ENCODE data around the gene THAP7.
"Not testable (repeated sequence)": the region's sequence is repeated elsewhere in the genome, so short reads cannot be mapped to it uniquely, and the experiment has no call there.

The THAP7 gene, protein sequence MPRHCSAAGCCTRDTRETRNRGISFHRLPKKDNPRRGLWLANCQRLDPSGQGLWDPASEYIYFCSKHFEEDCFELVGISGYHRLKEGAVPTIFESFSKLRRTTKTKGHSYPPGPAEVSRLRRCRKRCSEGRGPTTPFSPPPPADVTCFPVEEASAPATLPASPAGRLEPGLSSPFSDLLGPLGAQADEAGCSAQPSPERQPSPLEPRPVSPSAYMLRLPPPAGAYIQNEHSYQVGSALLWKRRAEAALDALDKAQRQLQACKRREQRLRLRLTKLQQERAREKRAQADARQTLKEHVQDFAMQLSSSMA

GRCh38 chr22:21001601-21002325, at the start of gene THAP7:
Gene THAP7 (minus strand): TSS chr22:21002118. CDS start chr22:21001911, 207 bp downstream.
- peak; percentile 94 for DNase-seq (ENCODE audit: low read depth)

- DNase-seq (ENCODE audit: low read depth), result no peak
These were observed 49.4 kb upstream of the THAP7 start for GRCh38 chr22:21051145-21051830.

DNA sequence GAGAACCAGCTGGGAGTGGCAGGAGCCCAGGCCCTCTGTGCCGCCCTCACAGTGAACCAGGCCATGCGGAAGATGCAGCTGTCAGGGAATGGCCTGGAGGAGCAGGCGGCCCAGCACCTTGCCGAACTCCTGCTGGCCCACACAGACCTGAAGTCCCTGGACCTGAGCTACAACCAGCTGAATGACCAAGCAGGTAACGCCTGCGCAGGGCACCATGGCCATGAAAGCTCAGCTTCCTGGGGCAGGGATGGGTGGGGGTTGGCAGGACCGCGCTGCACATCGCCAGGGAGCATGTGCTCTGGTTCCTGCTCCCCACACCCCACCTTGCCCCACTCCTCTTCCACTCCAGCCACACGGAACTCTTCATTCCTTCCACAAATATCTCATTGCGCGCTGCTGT, 47.0 kb upstream of the THAP7 start:
- not testable (repeated sequence) for DNase-seq (ENCODE audit: low read depth)

DNA sequence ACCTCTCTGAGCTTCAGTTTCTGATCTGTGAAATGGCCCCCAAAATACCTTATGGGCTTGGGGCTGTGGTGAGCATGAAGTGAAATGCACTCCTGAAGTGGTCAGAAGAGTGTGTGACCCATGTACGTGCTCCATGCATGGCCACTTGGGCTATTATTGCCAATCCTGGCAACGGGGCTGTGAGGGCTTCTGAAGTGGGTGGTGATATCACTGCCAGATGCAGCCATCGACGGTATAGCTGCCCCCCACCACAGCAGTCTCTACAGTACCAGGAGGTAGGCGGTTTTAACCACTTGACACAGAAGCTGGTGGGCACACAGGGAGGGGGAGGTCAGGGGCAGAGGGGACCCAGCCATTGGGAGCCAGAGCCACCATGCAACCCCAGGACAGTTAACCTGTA, 46.5 kb upstream of the THAP7 start:
- DNase-seq (ENCODE audit: low read depth), result not testable (repeated sequence)

- DNase-seq (ENCODE audit: low read depth), result no peak
These were observed 45.8 kb upstream of the THAP7 start for GRCh38 chr22:21047730-21048129.

GRCh38 chr22:21047035-21047661, 45.2 kb upstream of the THAP7 start:
- no peak for DNase-seq (ENCODE audit: low read depth)

GRCh38 chr22:21045585-21046294, 43.8 kb upstream of the THAP7 start, which contains the start of gene LRRC74B:
Gene LRRC74B (plus strand): TSS chr22:21045946. CDS start chr22:21045987, 41 bp downstream.
- peak; percentile 45 for DNase-seq (ENCODE audit: low read depth)

- no peak for DNase-seq (ENCODE audit: low read depth)
These were observed 43.1 kb upstream of the THAP7 start for GRCh38 chr22:21044931-21045584.

DNA sequence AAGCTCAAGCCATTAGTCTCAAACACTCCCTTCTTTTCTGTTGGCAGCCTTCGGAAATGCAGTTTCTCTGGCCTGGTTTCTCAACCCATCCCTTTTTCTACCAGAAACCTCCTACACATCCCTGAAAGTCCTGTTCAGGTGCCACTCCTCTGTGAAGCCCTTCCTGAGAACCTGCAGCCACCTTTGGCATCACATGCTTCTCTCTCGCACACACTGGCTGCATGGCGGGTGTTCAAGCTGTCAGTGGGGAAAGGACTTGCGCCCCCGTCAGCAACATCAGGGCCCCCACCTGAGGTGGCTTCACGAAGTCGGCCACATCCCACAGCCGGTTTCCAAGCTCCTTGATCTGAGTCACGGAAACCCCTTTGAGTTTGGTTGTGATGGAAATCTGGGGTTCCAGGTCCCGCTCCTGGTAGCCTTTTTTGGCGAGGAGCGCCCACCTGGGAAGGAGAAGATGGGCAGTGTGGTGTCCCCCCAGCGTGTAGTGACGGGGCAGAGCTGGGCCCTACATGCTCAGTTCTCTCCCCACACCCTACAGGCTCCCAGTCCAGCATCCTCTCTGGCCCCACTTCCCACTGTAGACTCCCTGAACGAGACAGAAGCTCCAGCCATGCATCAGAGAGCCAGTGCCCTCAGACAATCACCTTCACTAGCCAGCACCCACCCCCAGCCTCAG, 42.1 kb upstream of the THAP7 start:
- DNase-seq (ENCODE audit: low read depth), result no peak

DNA sequence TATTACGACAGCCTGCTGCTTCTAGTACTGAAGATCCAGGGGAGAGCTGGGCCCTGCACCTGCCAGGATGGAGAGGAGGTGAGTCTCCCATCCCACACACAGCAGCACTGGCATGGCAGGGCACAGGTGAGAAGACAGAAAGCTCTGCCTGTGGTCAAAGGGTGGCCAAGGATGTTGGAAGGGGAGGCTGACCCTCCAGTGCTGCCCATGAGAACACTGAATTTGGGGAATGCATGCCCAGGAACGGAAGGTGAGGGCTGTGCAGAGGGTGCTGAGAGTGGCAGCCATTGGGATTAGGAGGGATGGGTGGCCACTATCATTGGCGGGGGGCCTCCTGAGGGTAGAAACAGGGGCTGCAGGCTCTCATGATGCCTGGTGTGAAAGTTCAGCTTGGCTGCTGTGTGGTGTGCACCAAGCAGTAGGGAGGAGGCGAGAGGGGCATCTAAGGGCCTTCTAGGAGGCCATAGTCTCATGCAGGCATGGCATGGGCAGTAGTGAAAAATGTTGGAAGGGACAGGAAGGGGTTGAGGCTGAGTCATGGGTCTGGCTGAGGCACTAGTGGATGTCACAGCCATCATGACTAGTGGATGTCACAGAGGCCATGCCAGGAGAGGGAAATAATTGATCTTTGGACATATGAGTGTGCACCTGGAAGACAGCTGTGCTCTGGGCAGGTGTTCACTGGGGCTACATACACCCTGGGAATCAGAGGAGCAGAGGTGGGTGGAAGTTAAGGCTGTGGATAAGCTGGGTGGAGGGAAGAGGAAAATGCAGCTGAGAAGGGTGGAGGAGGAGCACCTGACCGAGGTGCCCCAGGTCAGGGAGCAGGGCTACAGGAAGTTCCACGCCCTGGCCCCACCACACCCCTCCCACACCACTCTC, 41.3 kb upstream of the THAP7 start:
- DNase-seq (ENCODE audit: low read depth), result no peak

DNA sequence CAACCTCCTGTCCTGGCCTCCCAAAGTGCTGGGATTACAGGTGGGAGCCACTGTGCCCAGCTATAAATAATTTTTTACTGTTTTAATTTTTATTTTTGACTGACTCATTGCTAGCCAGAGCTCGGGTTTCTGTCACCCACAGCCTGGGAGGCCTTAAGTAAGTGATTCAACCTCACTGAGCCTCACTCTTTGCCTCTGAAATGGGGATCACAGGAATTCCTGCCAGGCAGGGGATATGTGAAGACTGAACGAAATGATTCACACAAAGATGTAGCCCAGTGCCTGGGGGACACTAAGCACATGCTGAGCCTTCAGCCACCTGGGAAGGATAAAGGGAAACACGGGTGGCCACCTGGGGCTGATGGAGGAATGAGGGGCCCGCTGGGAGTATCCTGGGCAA, 40.0 kb upstream of the THAP7 start:
- DNase-seq (ENCODE audit: low read depth), result no peak

GRCh38 chr22:21039158-21039557, 37.2 kb upstream of the THAP7 start:
- not testable (repeated sequence) for DNase-seq (ENCODE audit: low read depth)

- DNase-seq (ENCODE audit: low read depth), result no peak
These were observed 36.5 kb upstream of the THAP7 start for GRCh38 chr22:21038405-21038804.

DNA sequence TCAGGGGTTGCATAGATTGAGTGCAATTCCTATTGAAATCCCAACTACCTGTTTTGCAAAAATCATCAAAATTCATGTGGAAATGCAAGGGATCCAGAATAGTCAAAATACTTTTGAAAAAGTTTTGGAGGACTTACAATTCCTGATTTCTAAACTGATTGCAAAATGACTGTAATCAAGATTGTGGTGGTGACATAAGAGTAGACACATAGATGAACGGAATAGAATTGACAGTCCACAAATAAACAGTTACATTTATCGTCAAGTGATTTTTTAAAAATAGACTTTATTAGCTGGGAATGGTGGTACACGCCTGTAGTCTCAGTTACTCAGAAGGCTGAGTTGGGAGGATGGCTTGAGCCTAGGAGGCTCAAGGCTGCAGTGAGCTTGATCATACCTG, 33.1 kb upstream of the THAP7 start:
- no peak for DNase-seq (ENCODE audit: low read depth)

GRCh38 chr22:21033895-21034294, 32.0 kb upstream of the THAP7 start:
- DNase-seq (ENCODE audit: low read depth), result no peak

DNA sequence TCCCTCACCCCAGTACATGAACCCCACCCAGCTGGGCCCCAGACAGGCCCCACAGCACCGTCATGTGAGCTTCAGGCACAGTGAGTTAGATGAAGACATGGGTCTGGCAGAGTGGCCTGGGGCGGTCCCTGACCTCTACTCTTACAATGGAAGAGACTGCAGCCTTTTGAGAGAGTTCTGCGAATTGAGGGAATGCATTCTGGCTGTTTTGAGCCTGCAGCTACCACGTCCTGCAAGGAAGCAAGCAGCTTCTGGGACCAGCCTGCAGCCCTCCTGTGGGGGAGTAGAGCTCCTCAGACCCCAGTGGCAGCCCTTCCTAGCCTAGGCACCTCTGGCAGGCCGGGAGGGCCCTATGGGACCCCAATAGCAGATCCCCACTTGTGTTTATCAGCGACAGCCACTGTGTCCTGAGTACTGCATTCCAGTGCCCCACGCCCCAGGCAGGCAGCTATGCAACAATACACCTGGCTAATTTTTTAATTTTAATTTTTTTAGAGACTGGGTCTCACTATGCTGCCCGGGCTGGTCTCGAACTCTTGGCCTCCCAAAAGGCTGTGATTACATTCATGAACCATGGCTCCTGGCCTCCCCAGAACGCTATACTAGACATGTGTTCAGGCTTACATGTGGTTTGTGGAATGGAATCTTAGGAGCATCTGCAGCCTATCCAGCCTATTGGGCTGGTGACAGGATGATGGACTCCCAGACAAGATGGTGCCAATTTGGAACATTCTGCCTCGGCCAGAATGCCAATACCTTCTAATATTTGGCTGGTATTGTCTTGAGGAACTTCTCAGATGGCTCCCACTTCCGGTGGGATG, 31.2 kb upstream of the THAP7 start:
- no peak for DNase-seq (ENCODE audit: low read depth)

- DNase-seq (ENCODE audit: low read depth), result no peak
These were observed 30.3 kb upstream of the THAP7 start, which contains the start of gene SLC7A4 for GRCh38 chr22:21032037-21032867. Gene SLC7A4 (minus strand): TSS chr22:21032561. CDS start chr22:21031812, 749 bp downstream.

All from stimulated activated CD8-positive, alpha-beta memory T cell treated with anti-CD3 and anti-CD28 coated beads, Interleukin-12 subunit alpha, Interleukin-12 subunit beta, amount 100 ng/mL, for 1 hour (primary cell).